ENCODE measurements around the gene CHURC1.

Gene CHURC1

GRCh38 chr14:64937821-64938193 lies 23.6 kb downstream of the CHURC1 start:
- in situ Hi-C loops (cut with MboI; ENCODE audit: low sequenced_read_pairs), result no loop called here

DNA sequence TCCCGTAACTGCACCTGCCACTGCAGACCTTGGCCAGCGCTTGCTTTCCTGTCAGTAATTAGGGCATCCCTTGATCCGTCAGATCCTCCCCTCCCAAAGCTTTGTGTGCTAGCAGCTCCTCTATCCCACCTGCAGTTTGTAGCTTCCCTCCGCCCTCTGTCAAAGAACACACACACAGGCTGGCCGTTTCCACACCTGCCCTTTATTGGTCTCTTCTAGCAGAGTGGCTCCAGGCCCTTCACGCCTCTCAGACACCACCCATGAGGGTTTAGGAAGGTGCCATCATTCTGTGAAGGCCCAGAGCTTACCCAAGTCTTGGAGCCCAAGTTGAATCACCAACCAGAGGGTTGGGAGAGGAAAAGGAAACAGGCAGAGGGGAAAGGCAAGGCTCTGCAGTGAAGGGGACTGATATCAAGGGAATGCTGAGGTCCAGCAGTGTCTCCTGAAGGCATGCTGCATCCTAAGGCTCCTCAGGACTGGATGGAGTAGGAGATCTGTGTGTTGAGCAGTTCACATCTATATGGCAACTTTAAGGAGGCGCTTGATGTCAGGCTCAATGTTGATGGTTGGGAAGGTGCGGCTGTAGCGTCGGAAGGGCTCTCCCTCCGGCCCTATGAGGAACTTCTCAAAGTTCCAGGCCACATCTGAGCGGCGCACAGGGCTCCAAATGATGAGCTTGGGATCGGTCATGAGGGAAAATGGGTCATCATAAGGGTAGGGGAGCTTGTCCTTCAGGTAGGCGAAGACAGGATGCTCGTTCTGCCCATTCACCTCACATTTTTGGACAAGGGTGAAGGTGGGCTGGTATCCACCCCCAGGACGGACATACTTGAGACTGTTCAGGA lies 24.9 kb downstream of the CHURC1 start:
- in situ Hi-C loops (cut with MboI; ENCODE audit: low sequenced_read_pairs), result no loop called here

GRCh38 chr14:64939817-64940190 lies 25.5 kb downstream of the CHURC1 start:
- in situ Hi-C loops (cut with MboI; ENCODE audit: low sequenced_read_pairs), result no loop called here

- in situ Hi-C loops (cut with MboI; ENCODE audit: low sequenced_read_pairs), result no loop called here
These were observed 26.2 kb downstream of the CHURC1 start for GRCh38 chr14:64940336-64940910.

DNA sequence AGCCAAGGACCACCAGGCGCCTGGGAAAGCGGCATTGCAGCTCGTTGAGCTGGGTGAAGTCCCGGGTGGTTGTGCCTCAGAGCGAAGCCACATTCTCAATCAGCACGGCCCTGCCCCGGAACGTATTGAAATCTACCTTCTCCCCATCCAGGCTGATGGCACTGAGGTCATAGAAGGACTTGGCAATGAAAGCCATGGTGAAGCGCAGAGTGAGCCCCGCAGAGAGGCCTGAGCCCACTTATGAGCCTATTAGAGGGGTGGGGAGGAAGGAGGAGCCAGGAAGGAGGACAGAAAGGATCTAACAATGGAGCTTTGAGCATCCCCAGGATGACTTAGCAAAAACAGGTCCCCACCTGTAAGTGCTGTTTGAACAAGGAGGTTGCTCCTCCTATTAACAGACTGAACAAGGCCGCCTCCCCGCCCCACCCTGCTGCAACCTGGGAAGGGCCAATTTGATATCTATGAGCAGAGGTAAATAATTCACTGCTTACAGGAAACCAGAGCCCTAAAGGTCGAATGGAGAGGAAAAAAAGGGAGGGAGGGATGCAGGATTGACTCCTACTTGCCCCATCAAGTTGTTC lies 28.4 kb downstream of the CHURC1 start, which contains the start of gene GPX2:
TSS of gene GPX2 (minus strand) at position 215 of the 581 bp plus-strand sequence. CDS start at position 196, 19 bp downstream.
- in situ Hi-C loops (cut with MboI; ENCODE audit: low sequenced_read_pairs), result no loop called here

DNA sequence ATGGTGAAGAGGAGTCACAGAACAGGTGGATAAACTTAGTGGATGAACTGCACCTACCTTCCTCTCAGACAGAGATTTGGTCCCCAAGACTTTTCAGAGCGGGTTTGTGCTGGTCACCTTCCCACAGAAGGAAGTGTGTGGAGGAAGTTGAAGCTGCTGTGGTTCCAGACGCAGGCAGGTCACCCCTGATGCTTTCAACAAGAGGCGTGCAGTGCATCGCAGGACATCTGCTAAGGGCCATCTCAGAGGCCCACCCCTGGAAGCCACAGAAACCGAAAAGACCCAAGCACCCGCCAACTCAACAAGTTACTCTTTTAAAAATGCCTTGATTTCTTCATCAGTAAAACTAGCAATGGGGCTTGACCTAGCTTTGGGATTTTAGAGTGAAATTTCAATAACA lies 29.3 kb downstream of the CHURC1 start:
- in situ Hi-C loops (cut with MboI; ENCODE audit: low sequenced_read_pairs), result no loop called here

DNA sequence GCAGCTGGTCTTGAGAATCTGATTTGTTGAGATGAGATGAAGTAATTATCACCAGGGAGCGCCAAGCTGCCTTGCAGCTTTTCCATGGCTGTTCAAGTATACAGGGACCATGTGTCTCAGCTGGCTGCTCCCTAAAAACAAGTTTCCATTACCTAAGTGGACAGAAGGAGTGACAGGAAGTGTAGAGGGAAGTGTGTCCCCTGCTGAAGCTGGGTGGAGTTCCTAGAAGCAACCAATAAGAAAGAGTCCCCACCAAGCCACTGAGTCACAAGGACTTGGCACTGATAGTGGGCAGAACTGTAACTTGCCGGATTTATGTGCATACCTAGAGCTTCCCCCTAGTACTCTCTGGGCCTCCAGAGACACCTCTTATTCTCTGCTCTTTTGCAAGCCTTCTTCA lies 29.8 kb downstream of the CHURC1 start:
- in situ Hi-C loops (cut with MboI; ENCODE audit: low sequenced_read_pairs), result no loop called here

DNA sequence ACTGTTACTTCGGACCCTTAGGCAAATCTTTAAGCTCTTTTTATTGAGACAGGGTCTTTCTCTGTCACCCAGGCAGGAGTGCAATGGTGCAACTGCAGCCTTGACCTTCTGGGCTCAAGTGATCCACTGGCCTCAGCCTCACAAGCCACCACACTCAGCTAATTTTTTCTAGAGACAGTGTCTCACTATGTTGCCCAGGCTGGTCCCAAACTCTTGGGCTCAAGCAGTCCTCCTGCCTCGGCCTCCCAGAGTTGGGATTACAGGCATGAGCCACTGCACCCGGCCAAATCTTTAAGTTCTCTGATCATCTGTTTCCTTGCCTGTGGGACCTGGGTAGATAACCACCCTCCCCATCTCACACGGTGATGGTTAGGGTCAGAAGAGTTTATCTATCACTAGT lies 30.6 kb downstream of the CHURC1 start:
- in situ Hi-C loops (cut with MboI; ENCODE audit: low sequenced_read_pairs), result no loop called here

DNA sequence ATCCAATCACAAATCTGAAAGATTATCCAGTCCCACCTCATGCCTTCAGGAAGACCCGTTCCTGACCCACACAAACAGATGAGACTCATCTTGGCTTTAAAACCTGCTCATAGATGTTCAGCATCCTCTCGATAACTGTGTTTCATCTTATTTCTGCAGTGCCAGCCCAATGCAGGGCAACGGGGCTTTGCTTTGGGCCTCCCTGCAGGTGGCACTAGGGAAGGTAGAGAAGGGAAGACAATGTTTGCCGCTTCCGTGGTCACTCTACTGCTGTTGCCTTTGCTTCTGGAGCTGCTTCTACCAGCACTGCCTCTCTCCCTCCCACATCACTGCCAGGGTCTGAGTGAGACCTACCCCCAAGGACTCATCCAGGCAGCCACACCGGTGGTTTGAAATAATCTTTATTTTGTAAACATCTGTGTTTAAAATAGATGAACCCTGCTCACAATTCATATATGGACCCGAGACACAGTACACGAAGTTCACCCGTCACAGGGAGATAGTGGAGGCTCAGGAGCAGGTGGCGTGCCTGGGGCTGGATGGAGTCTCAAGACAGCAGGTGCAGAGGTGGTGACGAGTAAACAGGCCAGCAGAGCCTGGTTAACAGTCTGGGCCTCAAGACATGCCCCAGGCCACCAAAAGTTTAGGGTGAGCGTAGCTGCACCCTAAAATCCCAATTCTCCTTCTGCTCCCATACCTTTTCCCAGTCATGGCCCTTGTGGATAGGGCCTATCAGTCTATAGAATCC lies 31.4 kb downstream of the CHURC1 start:
- in situ Hi-C loops (cut with MboI; ENCODE audit: low sequenced_read_pairs), result no loop called here

- in situ Hi-C loops (cut with MboI; ENCODE audit: low sequenced_read_pairs), result no loop called here
These were observed 32.2 kb downstream of the CHURC1 start for GRCh38 chr14:64946310-64947045.

DNA sequence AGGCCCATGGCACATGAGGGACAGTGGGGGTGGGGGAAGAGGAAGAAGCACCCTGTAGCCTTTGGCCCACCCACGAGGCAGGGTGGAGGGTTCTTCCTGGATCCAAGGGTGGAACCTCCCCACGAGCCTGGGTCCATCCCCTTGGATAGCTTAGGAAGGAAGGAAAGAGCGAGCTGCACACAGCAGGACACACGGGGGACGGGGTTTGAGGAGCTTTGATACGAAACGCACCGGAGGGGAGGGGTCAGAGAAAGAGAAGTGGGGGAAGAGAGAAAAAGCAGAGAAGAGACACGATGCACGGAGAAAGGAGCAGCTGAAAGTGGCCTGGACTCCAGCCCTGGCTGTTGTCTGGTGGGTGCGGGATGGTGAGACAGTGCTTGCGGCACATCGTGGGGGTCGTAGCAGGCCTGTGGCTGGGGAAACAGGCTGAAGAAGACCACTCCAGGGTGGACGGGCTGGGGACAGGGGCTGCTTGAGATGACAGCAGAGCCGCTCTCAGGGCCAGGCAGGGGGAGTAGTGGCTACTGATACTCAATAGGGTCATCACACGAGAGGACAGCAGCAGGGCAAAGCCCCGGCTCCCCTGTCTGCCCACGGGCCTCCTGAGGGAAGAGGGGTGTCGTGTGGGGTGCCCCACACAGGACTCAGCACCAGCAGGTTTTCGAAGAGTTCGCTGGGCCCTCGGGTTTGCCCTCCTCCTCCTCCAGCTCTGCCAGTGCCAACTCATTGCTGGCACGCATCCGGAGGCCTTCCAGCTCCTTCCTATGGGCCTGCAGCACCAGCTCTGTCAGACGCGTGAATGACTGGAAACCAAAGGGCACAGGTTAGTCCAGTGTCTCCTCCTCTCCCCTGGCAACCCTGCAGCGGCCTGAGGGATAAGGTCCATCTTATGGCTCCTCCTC lies 33.7 kb downstream of the CHURC1 start:
- in situ Hi-C loops (cut with MboI; ENCODE audit: low sequenced_read_pairs), result no loop called here

DNA sequence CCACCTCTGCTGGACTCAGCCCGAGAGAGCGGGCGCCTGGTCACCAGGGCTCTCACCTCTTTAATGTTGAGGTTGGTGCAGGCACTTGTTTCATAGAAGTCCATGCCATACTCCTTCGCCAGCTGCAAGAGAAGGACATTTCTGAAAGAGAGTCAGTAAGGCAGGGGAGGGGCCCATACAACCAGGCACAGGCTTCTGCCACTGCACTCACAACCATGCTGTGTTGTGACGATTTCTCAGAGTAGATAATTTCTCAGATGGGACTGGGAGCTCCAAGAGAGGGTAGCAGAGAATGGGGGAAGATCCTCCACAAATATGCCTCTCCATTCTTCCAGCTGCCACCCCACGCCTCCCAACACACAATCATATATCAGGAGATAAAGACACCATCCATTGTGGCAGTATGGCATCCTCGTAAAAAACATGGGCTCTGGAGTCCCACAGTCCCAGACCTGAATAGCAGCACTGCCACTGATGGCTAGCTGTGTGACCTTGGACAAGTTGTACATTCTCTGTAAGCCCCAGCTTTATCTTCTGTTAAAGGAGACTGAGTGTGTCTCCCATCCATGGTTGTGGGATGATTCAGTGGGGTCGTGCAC lies 34.5 kb downstream of the CHURC1 start:
- in situ Hi-C loops (cut with MboI; ENCODE audit: low sequenced_read_pairs), result no loop called here

GRCh38 chr14:64950889-64951288 lies 36.6 kb downstream of the CHURC1 start:
- in situ Hi-C loops (cut with MboI; ENCODE audit: low sequenced_read_pairs), result no loop called here

DNA sequence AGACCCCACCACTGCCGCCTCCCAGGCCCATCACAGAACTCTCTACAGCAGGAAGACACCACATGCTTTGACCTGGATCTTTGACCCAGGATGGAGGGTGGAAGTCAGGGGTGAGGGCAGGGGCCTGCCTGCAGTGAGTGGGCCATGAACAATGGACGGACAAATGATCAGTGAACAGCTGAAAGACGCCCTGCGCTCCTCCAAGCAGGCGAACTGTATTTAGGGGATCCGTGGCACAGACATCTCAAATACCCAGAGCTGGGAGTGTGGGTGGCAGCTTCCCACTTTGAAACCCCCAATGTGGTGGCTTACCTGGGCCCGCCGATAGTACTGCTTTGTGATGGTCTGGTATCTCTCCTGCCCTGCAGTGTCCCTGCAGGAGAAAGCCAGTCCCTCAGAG lies 37.0 kb downstream of the CHURC1 start:
- in situ Hi-C loops (cut with MboI; ENCODE audit: low sequenced_read_pairs), result no loop called here

DNA sequence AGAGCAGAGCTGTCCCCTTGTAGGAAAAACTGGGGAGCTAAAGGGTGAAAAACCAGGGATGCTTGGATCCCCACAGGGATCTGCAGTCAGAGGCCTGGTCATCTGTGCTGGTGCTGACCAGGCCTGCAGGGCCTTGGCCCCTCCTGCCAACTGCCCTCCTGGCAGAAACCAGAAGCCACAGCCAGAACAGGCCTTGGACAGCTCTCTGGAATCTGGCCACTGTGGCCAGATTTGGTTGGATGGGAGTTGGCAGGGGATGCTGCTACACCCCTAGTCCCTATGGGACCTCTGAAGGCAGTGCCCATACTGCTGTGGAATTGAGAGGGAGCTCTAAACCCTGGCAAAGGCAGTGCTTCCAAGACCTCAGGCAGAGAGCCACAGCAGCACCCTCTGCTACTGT lies 37.5 kb downstream of the CHURC1 start:
- in situ Hi-C loops (cut with MboI; ENCODE audit: low sequenced_read_pairs), result no loop called here

DNA sequence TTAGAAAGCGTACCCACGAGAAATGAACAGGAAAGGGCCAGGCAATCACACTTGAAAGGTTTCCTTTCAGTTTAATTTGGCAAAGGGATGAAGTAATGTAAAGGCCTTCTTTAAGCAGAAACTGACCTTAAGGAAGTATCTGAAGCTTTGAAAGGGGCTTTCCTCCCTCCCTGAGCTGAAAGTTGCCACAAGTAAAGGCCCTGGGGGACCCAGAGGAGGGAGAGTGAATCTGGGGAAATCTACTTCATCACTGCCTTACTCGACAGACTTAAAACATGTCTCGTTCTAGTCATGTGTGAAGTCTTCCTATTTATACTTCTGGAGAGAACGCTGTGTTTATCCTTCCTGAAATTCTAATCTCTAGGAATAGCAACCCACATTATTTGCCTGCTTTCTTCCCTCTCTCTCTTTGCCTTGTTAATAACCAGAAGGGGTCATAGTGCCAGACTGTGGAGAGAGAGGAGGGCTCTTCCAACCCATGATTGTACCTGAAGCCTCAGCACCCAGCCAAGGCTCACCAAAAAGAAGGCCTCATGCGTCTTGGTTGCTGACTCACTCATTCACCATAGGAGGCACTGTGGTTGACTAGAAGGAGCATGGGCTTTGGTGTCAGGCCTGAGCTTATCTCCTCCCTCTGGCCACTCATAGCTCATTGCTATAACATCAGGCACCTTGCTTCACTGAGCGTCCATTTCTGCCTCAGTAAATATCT lies 38.5 kb downstream of the CHURC1 start:
- in situ Hi-C loops (cut with MboI; ENCODE audit: low sequenced_read_pairs), result no loop called here

DNA sequence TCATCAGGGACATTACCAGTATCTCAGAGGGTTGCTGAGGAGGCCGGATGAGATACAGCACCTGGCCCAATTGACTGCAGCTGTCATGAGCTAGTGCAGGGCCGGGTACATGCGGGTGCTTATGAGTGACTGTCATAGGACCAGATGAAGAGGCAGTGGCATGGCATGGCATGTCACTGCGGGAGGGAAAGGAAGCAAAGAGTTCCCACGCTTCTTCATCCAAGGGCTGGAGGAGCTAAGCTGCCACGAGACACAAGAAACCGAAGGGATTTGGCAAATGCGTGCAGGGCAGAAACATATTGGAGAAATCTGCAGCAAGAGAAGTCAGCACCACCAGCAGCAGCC lies 39.0 kb downstream of the CHURC1 start:
- in situ Hi-C loops (cut with MboI; ENCODE audit: low sequenced_read_pairs), result no loop called here

- in situ Hi-C loops (cut with MboI; ENCODE audit: low sequenced_read_pairs), result no loop called here
These were observed 39.4 kb downstream of the CHURC1 start for GRCh38 chr14:64953661-64954060.

Data from hTERT RPE-1 (cell line).